KOPT-K1 (cell line): Measurements from ENCODE around the gene SOX18.
"Not testable (repeated sequence)": the region's sequence is repeated elsewhere in the genome, so short reads cannot be mapped to it uniquely, and the experiment has no call there.

Experiments used
- H3K27ac ChIP-seq: fragments of 200-600 bp; sonication (generic); 2 replicates; pipeline ENCODE4 v1.5.1; 2016; ENCODE audit warnings: antibody characterized with exemption, mild to moderate bottlenecking, low read depth, low read length; ENCODE audit not compliant: poor library complexity, severe bottlenecking
- H3K36me3 ChIP-seq: fragments of 200-600 bp; sonication (generic); 2 replicates; pipeline ENCODE4 v1.5.1; 2017; ENCODE audit warnings: antibody characterized with exemption, mild to moderate bottlenecking, low read length, moderate library complexity; ENCODE audit not compliant: insufficient read depth
- H3K9me3 ChIP-seq: fragments of 200-600 bp; sonication (generic); 2 replicates; pipeline ENCODE4 v1.5.1; 2017; ENCODE audit warnings: antibody characterized with exemption, low read length, mild to moderate bottlenecking; ENCODE audit not compliant: insufficient read depth, poor library complexity, severe bottlenecking

Gene SOX18

GRCh38 chr20:64021124-64021975, 28.1 kb downstream of the SOX18 start:
- Histone ChIP-seq H3K27ac (no peak overlapping the region), H3K9me3 (no peaks in the 10 kb centered on the region), H3K36me3 (peaks cover 98% of the 10 kb centered on the region)

DNA sequence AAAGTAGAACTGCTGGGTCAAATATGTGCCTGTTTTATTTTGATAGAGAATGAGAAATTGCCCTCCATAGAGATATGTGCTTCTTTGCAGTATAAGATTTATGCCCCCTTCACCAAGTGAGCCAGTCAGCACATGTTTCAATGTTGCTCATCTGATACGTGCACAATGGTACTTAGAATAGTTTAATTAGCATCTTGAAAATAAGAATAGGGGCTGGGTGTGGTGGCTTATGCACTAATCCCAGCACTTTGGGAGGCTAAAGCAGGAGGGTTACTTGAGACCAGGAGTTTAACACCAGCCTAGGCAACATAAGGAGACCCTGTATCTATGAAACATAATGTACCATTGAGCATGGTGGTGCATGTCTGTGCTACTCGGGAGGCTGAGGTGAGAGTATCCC, 33.8 kb downstream of the SOX18 start:
- H3K9me3 ChIP-seq: peaks cover 10% of the 10 kb centered on the region
- peaks cover 89% of the 10 kb centered on the region for H3K36me3 ChIP-seq
- H3K27ac ChIP-seq: no peak overlapping the region

DNA sequence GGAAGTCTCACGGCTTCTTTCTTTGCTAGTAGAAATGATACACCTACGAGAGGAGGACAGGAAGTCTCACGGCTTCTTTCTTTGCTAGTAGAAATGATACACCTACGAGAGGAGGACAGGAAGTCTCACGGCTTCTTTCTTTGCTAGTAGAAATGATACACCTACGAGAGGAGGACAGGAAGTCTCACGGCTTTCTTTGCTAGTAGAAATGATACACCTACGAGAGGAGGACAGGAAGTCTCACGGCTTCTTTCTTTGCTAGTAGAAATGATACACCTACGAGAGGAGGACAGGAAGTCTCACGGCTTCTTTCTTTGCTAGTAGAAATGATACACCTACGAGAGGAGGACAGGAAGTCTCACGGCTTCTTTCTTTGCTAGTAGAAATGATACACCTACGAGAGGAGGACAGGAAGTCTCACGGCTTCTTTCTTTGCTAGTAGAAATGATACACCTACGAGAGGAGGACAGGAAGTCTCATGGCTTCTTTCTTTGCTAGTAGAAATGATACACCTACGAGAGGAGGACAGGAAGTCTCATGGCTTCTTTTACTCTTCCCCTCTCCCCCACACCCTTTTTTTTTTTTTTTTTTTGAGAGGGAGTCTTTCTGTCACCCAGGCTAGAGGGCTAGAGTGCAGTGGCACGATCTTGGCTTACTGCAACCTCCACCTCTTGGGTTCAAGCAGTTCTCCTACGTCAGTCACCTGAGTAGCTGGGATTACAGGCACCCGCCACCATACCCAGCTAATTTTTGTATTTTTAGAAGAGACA, 36.9 kb downstream of the SOX18 start:
- H3K9me3 ChIP-seq: peaks cover 35% of the 10 kb centered on the region
- not testable (repeated sequence) for H3K27ac ChIP-seq
- H3K36me3 ChIP-seq: peaks cover 90% of the 10 kb centered on the region

DNA sequence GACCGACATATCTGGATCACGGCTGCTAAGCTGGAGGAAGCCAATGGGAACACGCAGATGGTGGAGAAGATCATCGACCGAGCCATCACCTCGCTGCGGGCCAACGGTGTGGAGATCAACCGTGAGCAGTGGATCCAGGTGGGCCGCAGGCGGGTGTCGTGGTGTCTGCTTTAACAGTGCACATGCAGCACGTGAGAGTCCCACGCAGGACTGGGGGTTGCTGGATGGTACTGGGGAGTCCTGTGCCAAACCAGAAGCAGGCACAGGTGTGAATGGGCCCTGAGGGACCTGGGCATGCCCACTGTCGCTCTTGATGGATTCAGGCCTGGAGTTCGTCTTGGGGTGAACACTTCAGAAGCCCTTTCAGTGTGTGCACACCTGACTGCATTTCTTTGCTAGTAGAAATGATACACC, 38.1 kb downstream of the SOX18 start:
- H3K27ac ChIP-seq: no peak overlapping the region
- H3K36me3 ChIP-seq: peaks cover 90% of the 10 kb centered on the region

DNA sequence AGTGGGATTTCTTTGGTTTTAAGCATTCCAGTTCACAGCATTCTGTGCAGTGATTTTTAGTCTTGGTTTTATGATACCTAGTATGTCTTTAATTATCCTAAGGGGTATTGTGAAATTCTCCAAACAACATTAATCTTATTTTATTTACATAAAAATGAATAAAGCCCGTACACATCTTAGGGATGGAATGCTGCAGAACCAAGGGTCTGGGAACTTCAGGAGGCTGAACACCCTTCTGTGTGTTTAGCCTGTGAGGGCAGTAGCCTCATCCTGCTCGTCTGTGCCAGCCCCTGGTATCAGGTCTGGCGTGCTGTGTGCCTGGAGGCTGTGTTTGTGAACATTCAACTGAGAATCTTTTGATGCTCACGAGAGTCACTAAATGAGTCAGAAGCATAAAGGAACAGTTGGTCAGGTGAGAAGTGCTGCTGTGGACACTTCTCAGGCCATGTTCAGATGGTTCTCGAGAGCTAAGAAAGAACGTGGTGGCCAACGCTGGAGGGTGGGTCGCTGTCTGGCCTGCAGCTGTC, 38.7 kb downstream of the SOX18 start:
- Histone ChIP-seq H3K9me3 (peaks cover 35% of the 10 kb centered on the region), H3K36me3 (peaks cover 90% of the 10 kb centered on the region), H3K27ac (no peak overlapping the region)

More for the DNA sequence above, 38.1 kb downstream of the SOX18 start:
- peaks cover 35% of the 10 kb centered on the region for H3K9me3 ChIP-seq

DNA sequence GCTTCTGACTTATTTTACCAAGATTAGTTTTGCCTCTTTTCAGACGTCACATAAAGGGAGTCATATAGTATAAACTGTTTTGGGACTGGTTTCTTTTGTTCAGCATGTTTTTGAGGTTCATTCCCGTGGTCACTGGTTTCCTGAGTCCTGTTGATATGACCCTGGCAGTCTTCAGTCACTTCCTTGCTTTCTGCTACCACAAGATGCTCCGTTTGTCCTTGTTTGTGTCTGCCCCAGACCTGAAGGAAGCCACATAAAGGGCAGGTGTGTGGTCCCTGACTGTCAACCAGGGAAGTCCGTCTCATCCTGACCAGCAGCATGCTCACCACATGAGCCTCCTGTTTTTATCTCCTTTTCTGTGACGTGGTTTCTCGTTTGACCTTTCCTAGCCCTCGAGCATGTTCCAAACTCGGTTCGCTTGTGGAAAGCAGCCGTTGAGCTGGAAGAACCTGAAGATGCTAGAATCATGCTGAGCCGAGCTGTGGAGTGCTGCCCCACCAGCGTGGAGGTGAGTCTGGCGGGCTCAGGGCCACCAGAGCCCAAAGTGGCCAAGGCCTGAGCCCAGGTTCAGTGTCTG, 39.5 kb downstream of the SOX18 start:
- H3K27ac ChIP-seq: no peak overlapping the region
- peaks cover 90% of the 10 kb centered on the region for H3K36me3 ChIP-seq

GRCh38 chr20:64006902-64007301, 42.5 kb downstream of the SOX18 start:
- Histone ChIP-seq H3K9me3 (peaks cover 35% of the 10 kb centered on the region), H3K27ac (no peak overlapping the region), H3K36me3 (peaks cover 94% of the 10 kb centered on the region)

More for the DNA sequence above, 39.5 kb downstream of the SOX18 start:
- peaks cover 35% of the 10 kb centered on the region for H3K9me3 ChIP-seq

- Histone ChIP-seq H3K36me3 (peaks cover 96% of the 10 kb centered on the region), H3K9me3 (peaks cover 33% of the 10 kb centered on the region), H3K27ac (no peak overlapping the region)
Observed at GRCh38 chr20:64006490-64006889, 42.9 kb downstream of the SOX18 start.

DNA sequence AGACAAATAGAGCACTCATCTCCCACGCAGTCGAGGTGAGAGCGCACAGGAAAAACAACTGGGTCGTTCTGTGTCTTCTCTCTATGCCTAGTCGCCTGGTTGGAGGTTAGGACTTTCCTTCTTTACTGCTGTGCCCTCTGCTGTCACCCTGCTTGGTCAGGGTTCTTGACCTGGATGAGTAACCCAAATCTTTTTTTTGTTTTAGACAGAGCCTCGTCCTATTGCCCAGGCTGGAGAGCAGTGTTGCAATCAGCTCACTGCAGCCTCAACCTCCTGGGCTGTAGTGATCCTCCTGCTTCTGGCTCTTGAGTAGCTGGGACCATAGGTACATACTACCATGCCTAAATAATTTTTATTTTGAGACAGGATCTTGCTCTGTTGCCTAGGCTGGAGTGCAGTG, 44.0 kb downstream of the SOX18 start:
- Histone ChIP-seq H3K9me3 (peaks cover 22% of the 10 kb centered on the region), H3K36me3 (peaks cover 96% of the 10 kb centered on the region), H3K27ac (no peak overlapping the region)

DNA sequence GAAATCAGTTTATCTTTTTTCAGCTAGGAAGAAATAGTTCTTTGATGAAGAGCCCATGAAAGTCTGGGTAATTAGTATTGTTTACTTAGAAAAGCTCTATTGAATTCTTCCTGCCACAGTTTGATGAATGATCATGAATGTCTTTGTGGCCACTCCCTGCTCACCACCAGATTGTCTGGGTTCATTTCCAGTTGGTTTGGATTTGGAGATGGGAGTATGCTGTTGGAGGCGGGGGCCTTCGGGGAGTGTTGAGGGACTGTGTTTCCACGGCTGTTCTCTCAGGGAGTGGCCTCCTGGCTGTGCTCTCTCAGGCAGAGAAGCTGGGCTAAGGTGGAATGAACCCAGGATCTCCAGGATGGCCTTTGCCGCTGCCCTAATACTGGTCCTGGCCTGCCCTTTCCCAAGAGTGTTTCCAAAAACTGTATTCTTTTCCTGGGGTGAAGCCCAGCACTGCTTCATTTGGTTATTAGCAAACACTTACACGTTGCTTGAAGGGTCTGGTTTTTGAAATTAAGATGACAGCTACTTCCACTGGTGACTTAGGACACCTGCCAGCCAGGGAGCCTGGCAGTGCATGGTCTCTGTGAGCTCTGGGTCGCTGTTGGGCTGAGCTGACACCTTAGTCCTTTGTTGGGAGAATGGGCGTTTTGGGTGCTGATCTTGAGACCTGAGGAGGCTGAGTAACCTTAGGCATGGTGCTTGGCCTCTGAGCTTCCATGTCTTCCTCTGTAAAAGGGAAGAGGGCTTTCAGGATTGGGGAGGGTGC, 45.3 kb downstream of the SOX18 start:
- peaks cover 14% of the 10 kb centered on the region for H3K9me3 ChIP-seq
- H3K36me3 ChIP-seq: peaks cover 96% of the 10 kb centered on the region
- H3K27ac ChIP-seq: no peak overlapping the region

DNA sequence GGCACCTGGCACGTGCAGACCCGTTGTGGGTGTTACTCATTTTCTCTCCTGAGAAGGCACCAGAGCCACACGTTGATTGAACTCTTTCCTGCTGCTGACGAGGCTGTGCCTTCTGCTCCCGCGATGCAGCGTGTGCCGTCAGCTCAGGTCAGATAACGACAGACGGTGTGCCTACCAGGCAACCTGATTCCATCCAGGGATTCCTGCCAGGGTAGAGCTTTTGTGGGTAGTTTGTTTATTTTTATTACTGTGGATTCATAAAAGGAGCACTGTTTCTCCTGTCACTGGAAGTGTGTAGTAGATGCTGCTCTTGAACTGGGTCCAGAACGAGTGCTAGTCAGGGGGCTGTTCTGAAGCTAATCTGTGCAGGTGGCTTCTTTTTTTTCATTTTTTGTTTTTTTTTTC, 47.8 kb downstream of the SOX18 start:
- Histone ChIP-seq H3K36me3 (peaks cover 89% of the 10 kb centered on the region), H3K27ac (no peak overlapping the region), H3K9me3 (no peaks in the 10 kb centered on the region)

GRCh38 chr20:64000906-64001305, 48.5 kb downstream of the SOX18 start:
- peaks cover 89% of the 10 kb centered on the region for H3K36me3 ChIP-seq

More at GRCh38 chr20:64000906-64001305, 48.5 kb downstream of the SOX18 start:
- H3K27ac ChIP-seq: no peak overlapping the region
- no peaks in the 10 kb centered on the region for H3K9me3 ChIP-seq
